BJ (cell line): ENCODE results near the gene SAP30BP. TPM values are rescaled to one million over a fixed set of nuclear protein-coding genes. Genes with fewer than 3 reads are reported as not detected.

Source experiments
- CTCF ChIA-PET: fragments of 350-600 bp; formaldehyde crosslinking; extraction: SDS; loops from one replicate; lab custom pipeline; 2021; ENCODE audit warnings: antibody characterized with exemption, inconsistent platforms; lab: Yijun Ruan, JAX
- POLR2A ChIA-PET: fragments of 300-600 bp; sonication (Branson Sonifier 250); formaldehyde crosslinking; extraction: SDS; loops from one replicate; lab custom pipeline; 2021; ENCODE audit warnings: antibody characterized with exemption; lab: Charles Lee
- DNase-seq: peaks from one replicate; pipeline ENCODE4 v3.0.0-alpha.2; 2011; ENCODE audit warnings: low read depth
- H3K27me3 ChIP-seq: 2 replicates; pipeline ENCODE4 v1.6.0; 2011; ENCODE audit warnings: low read length; ENCODE audit not compliant: control insufficient read depth, insufficient read depth
- H3K36me3 ChIP-seq: 2 replicates; pipeline ENCODE4 v1.5.1; 2011; ENCODE audit warnings: low read length; ENCODE audit not compliant: control insufficient read depth, insufficient read depth
- H3K4me3 ChIP-seq: 2 replicates; pipeline ENCODE4 v1.5.1; 2011; ENCODE audit warnings: low read depth, mild to moderate bottlenecking, control low read depth, low read length
- CTCF ChIP-seq: IDR thresholded peaks from 2 replicates; pipeline ENCODE4 v1.5.1; 2011; ENCODE audit warnings: low read depth, mild to moderate bottlenecking, control low read depth, inconsistent platforms, low read length, moderate library complexity; ENCODE audit not compliant: insufficient read depth
- polyA plus RNA-seq: library from polyadenylated mRNA; depleted of rRNA; stranded (reverse); fragments of >200 nt; gene quantifications from 2 replicates; pipeline ENCODE4 v1.2.3, GENCODE V29; 2011

Gene SAP30BP
- polyA plus RNA-seq, 1 experiment = 84.8 TPM

GRCh38 chr17:75695830-75696271, 28.7 kb downstream of the SAP30BP start:
- no peak for TF ChIP-seq CTCF
- Histone ChIP-seq H3K27me3 (no peaks in the 10 kb centered on the region), H3K36me3 (peaks cover 8% of the 10 kb centered on the region), H3K4me3 (no peak overlapping the region)
- ChIA-PET CTCF (interaction anchor here (0.7 to 1.4 kb wide), 5 partner anchors 10 to 54 kb away, joined by 3 to 4 read pairs (median 3); no protein-coding TSS in a partner anchor), POLR2A (interaction anchor here (0.6 kb wide), 1 partner anchor 16 kb away, joined by 3 read pairs; no protein-coding TSS in a partner anchor)
- DNase-seq = no peak

GRCh38 chr17:75697651-75698291, 30.6 kb downstream of the SAP30BP start:
- Histone ChIP-seq H3K27me3 (no peaks in the 10 kb centered on the region), H3K36me3 (peaks cover 13% of the 10 kb centered on the region), H3K4me3 (no peak overlapping the region)
- no peak for TF ChIP-seq CTCF
- ChIA-PET POLR2A (no interaction called here), CTCF (interaction anchor here (0.9 to 1.2 kb wide), 2 partner anchors 12 to 16 kb away, joined by 3 to 4 read pairs; no protein-coding TSS in a partner anchor)
- no peak for DNase-seq

GRCh38 chr17:75698659-75699058, 31.5 kb downstream of the SAP30BP start:
- Histone ChIP-seq H3K27me3 (no peaks in the 10 kb centered on the region), H3K4me3 (no peak overlapping the region), H3K36me3 (peaks cover 22% of the 10 kb centered on the region)
- POLR2A ChIA-PET = no interaction called here
- CTCF ChIA-PET = interaction anchor here (0.9 to 1.3 kb wide), 3 partner anchors 13 to 19 kb away, joined by 3 to 4 read pairs (median 4); no protein-coding TSS in a partner anchor
- TF ChIP-seq CTCF = no peak
- no peak for DNase-seq

- Histone ChIP-seq H3K27me3 (no peaks in the 10 kb centered on the region), H3K4me3 (no peak overlapping the region), H3K36me3 (peaks cover 34% of the 10 kb centered on the region)
- ChIA-PET POLR2A (no interaction called here), CTCF (no interaction called here)
- no peak for TF ChIP-seq CTCF
- no peak for DNase-seq
Observed at GRCh38 chr17:75701288-75701687, 34.1 kb downstream of the SAP30BP start.

GRCh38 chr17:75703191-75703590, 36.1 kb downstream of the SAP30BP start:
- no peak for DNase-seq
- POLR2A ChIA-PET = no interaction called here
- no peak overlapping the region for H3K4me3 ChIP-seq
- no peaks in the 10 kb centered on the region for H3K27me3 ChIP-seq
- peaks cover 41% of the 10 kb centered on the region for H3K36me3 ChIP-seq
- no peak for TF ChIP-seq CTCF
- CTCF ChIA-PET = interaction anchor here (0.5 to 1.1 kb wide), 3 partner anchors 50 to 385 kb away, joined by 3 to 4 read pairs (median 3); no protein-coding TSS in a partner anchor
